ENCODE results near the gene PAN2.
"Not testable (repeated sequence)": the region's sequence is repeated elsewhere in the genome, so short reads cannot be mapped to it uniquely, and the experiment has no call there.

The PAN2 gene

DNA sequence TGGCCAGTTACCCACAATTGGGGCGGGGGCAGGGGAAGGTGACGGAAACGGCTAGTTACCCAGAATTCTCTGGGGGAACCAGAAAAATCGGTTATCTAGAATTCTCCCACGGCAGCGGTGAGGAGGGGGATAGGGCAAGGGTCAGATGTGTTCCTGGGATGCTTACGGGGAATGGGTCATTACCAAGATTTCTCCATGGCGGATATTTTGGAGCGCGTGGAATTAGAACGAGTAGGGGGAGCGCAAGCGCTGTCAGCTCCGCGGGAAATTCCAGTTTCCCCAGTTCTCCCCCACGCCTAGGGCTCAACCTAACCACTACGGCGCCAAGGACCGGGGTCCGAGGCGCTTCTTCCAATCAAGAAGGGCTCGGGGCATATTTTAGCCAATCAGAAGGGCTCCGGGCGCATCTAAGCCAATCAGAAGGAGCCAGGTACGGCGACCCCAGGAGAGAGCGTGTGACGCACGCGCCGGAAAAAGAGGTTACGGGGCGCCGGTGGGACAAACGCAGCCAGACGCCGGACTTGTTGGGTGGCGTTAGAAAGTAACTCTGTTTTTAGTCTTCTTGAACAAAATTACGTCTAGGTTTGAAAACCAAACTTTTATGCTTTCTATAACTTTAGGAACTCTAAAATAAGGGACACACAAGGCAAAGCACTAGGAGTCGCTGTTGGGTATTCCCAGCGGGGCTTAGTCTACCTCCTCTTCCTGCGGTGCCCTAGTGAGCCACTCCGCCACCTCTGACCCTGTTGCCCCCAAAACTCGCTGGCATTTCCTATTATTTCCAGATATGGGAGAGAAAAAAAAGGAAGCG is at the start of gene PAN2:
Gene PAN2, minus strand, starts transcription at position 322 of the 811 bp plus-strand sequence. CDS start 906 bp downstream, outside the sequence.
- DNase-seq, result peak; percentile 75 to 98 (median 94)

DNA sequence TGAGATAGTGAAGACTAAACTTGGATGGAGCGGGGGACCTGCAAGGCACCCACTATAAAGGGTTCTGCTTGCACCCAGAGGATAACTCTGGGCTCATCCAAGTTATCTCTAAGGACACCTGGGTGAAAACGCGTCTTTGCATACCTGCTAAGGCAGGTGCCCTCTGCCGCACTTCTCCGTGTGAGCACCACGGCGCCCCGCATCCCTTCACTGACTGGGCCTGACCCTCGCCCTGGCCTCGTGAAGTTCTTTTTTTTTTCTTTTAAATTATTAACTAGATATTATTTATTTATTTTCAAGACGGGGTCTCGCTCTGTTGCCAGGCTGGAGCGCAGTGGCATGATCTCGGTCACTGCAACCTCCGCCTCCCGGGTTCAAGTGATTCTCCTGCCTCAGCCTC is 48.8 kb upstream of the PAN2 start:
- DNase-seq, result no peak

GRCh38 chr12:56377989-56378316 is 44.2 kb upstream of the PAN2 start:
- DNase-seq, result no peak

GRCh38 chr12:56377310-56377988 is 43.6 kb upstream of the PAN2 start:
- no peak for DNase-seq

DNA sequence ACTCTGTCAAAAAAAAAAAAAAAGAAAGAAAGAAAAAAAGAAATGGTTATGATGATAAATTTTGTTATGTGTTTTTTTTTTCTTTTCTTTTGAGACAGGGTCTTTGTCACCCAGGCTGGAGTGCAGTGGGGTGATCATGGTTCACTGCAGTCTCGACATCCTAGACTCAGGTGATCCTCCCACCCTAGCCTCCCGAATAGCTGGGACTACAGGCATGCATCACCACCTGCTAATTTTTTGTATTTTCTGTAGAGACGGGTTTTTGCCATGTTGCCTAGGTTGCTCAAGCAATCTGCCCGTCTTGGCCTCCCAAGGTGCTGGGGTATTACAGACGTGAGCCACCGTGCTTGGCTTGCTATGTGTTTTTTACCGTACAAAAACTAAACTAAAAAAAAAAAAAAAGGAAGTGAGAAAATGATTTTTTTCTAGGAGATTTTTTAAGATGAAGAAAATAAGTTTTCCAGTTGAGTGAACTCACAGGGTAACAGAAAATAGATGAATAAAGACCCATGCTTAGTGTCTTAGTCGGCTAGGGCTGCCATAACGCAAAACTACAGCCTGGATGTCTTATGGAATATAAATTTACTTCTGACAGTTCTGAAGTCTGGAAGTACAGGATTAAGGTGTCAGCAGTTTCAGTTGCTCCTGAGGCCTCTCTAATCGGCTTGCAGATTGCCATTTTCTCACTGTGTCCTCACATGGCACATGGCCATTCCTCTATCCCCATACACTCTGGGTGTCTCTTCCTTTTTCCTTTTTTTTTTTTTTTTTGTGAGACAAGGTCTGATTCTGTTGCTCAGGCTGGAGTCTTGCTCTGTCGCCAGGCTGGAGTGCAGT is 42.0 kb upstream of the PAN2 start:
- DNase-seq, result no peak

GRCh38 chr12:56374726-56375597 is 41.2 kb upstream of the PAN2 start:
- DNase-seq, result no peak

- no peak for DNase-seq
Measured at GRCh38 chr12:56373515-56373914, 39.7 kb upstream of the PAN2 start.

DNA sequence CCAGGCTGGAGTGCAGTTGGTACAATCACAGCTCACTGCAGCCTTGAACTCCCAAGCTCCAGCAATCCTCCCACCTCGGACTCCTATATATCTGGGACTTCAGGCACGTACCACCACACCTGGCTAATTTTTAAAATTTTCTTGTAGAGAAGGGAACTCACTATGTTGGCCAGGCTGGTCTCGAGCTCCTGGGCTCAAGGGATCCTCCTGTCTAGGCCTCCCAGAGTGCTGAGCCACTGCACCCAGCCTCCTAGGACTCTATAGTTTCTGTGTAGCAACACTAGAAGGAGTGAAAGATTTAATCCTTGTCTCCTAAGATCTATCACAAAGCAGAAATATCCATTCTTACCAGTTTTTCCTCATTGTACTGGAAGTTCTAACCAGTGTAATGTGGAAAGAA is 33.1 kb upstream of the PAN2 start:
- no peak for DNase-seq

- no peak for DNase-seq
Measured at GRCh38 chr12:56362130-56363059, 28.6 kb upstream of the PAN2 start, which contains the start of gene APOF. Gene APOF (minus strand): TSS chr12:56362857. CDS start chr12:56362745, 112 bp downstream.

GRCh38 chr12:56361487-56362129 is 27.8 kb upstream of the PAN2 start:
- no peak for DNase-seq

DNA sequence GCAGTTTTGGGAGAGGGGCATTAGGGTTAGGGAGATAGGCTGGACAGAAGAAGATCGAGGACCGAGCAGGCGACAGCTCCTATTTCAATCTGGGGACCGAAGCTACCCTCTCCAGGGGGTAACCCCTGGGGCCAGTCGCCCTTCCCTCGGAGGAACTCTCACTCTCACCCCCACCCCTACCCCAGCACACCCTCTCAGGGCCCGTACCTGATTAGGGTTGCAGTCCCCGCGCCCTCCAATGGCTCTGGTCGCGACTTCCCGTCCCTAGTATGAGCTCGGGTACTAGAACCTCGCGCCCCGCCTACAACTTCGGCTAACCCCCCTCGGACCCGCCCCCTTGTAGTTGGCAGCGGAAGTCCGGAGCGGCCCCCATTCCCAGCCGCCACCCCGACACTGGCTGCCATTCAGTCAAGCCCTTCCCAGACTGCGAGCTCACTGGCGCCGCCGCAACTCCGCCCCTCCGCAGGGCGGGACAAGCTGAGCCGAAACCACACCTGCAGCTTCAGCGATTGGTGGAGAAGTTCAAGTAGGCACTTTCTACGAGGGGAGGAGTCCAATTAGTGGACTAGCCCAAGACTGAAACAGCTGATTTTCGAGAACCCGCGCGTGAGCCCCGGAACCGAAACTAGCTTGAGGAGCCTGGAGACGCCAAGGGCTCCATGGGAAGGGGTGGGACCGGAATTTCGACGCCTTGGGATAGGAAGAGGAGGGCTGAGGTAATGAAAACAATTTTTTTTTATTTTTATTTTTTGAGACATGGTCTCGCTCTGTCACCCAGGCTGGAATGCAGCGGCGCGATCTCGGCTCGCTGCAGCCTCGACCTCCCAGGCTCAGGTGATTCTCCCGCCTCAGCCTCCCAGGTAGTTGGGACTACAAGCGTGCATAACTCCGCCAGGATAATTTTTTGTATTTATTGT is 26.3 kb upstream of the PAN2 start, which contains the start of gene STAT2:
Gene STAT2, minus strand, starts transcription at position 257 of the 917 bp plus-strand sequence. CDS start 3,536 bp downstream, outside the sequence.
- DNase-seq, result peak; percentile 84 to 100 (median 99)

- DNase-seq, result peak in 36 of 58 donors; percentile 3 to 83 (median 27)
Measured at GRCh38 chr12:56358836-56359532, 25.2 kb upstream of the PAN2 start.

- DNase-seq, result no peak
Measured at GRCh38 chr12:56351325-56351724, 17.5 kb upstream of the PAN2 start.

DNA sequence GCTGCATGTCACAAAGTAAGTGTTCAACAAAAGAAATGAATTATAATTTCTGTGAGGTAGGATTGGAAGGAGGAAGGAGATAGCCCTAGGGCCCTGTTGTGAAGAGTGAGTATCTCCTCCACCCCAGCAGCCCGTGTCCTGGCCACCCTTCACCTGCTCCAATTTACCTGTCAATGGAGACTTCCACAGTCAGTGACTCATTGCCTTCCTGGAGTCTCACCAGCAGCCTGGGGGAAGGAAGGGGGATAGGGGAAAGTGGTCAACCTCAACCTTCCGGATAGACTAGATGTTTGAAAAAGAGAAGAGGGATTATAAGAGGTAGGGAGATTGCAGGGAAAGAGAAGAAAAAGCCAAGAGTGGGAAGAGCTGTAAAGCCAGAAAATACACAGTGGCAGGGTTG is 16.9 kb upstream of the PAN2 start:
- DNase-seq, result no peak

- DNase-seq, result no peak
Measured at GRCh38 chr12:56348776-56349175, 15.0 kb upstream of the PAN2 start.

DNA sequence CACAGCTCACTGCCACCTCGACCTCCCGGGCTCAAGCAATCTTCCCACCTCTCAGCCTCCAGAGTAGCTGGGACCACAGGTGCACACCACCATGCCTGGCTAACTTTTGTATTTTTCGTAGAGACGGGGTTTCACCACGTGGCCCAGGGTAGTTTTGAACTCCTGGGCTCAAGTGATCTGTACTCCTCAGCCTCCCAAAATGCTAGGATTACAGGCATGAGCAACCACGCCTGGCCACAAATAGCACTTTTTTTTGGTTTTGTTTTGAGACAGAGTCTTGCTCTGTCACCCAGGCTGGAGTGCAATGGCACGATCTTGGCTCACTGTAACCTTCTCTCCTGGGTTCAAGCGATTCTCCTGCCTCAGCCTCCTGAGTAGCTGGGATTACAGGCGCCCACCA is 13.5 kb upstream of the PAN2 start:
- DNase-seq, result not testable (repeated sequence)

GRCh38 chr12:56346675-56347074 is 12.9 kb upstream of the PAN2 start:
- no peak for DNase-seq

Data from anterior cingulate cortex (tissue), 58 donors.